ENCODE measurements around the gene ABCG8.

ABCG8 gene

GRCh38 chr2:43838560-43839267 lies at the start of gene ABCG8, which contains the start of gene ABCG5:
ABCG8 (plus strand) TSS chr2:43838971; CDS start chr2:43839054, 83 bp downstream.
ABCG5 (minus strand) TSS chr2:43838839; CDS start chr2:43838679, 160 bp downstream.
- no peak for DNase-seq (ENCODE audit: low spot score)

GRCh38 chr2:43790147-43790546 lies 48.6 kb upstream of the ABCG8 start:
- no peak for DNase-seq (ENCODE audit: low spot score)

- no peak for DNase-seq (ENCODE audit: low spot score)
Measured at GRCh38 chr2:43791035-43791765, 47.6 kb upstream of the ABCG8 start.

- DNase-seq (ENCODE audit: low spot score), result no peak
Measured at GRCh38 chr2:43792653-43793052, 46.1 kb upstream of the ABCG8 start.

GRCh38 chr2:43794956-43795355 lies 43.8 kb upstream of the ABCG8 start:
- no peak for DNase-seq (ENCODE audit: low spot score)

- no peak for DNase-seq (ENCODE audit: low spot score)
Measured at GRCh38 chr2:43796206-43796605, 42.6 kb upstream of the ABCG8 start.

GRCh38 chr2:43798300-43798699 lies 40.5 kb upstream of the ABCG8 start:
- DNase-seq (ENCODE audit: low spot score), result no peak

- no peak for DNase-seq (ENCODE audit: low spot score)
Measured at GRCh38 chr2:43800894-43801293, 37.9 kb upstream of the ABCG8 start.

GRCh38 chr2:43802135-43802534 lies 36.6 kb upstream of the ABCG8 start:
- no peak for DNase-seq (ENCODE audit: low spot score)

- no peak for DNase-seq (ENCODE audit: low spot score)
Measured at GRCh38 chr2:43803113-43803512, 35.7 kb upstream of the ABCG8 start.

GRCh38 chr2:43806719-43807031 lies 32.1 kb upstream of the ABCG8 start:
- no peak for DNase-seq (ENCODE audit: low spot score)

GRCh38 chr2:43810452-43810851 lies 28.3 kb upstream of the ABCG8 start:
- DNase-seq (ENCODE audit: low spot score), result no peak

GRCh38 chr2:43810888-43811287 lies 27.9 kb upstream of the ABCG8 start:
- no peak for DNase-seq (ENCODE audit: low spot score)

- no peak for DNase-seq (ENCODE audit: low spot score)
Measured at GRCh38 chr2:43812006-43812405, 26.8 kb upstream of the ABCG8 start.

- DNase-seq (ENCODE audit: low spot score), result no peak
Measured at GRCh38 chr2:43812947-43813346, 25.8 kb upstream of the ABCG8 start.

- DNase-seq (ENCODE audit: low spot score), result no peak
Measured at GRCh38 chr2:43814711-43815110, 24.1 kb upstream of the ABCG8 start.

- DNase-seq (ENCODE audit: low spot score), result no peak
Measured at GRCh38 chr2:43818761-43819160, 20.0 kb upstream of the ABCG8 start.

- no peak for DNase-seq (ENCODE audit: low spot score)
Measured at GRCh38 chr2:43819491-43820163, 19.1 kb upstream of the ABCG8 start.

- no peak for DNase-seq (ENCODE audit: low spot score)
Measured at GRCh38 chr2:43822839-43823238, 15.9 kb upstream of the ABCG8 start.

- no peak for DNase-seq (ENCODE audit: low spot score)
Measured at GRCh38 chr2:43823751-43824150, 15.0 kb upstream of the ABCG8 start.

- DNase-seq (ENCODE audit: low spot score), result no peak
Measured at GRCh38 chr2:43824512-43824911, 14.3 kb upstream of the ABCG8 start.

GRCh38 chr2:43824951-43825493 lies 13.7 kb upstream of the ABCG8 start:
- no peak for DNase-seq (ENCODE audit: low spot score)

- no peak for DNase-seq (ENCODE audit: low spot score)
Measured at GRCh38 chr2:43825841-43826240, 12.9 kb upstream of the ABCG8 start.
